ENCODE data around the gene BAHCC1. TPM values are rescaled to one million over a fixed set of nuclear protein-coding genes. Genes with fewer than 3 reads are reported as not detected.

BAHCC1 gene
- polyA plus RNA-seq, 1 donor from 2014 or later, result 14.2 TPM

DNA sequence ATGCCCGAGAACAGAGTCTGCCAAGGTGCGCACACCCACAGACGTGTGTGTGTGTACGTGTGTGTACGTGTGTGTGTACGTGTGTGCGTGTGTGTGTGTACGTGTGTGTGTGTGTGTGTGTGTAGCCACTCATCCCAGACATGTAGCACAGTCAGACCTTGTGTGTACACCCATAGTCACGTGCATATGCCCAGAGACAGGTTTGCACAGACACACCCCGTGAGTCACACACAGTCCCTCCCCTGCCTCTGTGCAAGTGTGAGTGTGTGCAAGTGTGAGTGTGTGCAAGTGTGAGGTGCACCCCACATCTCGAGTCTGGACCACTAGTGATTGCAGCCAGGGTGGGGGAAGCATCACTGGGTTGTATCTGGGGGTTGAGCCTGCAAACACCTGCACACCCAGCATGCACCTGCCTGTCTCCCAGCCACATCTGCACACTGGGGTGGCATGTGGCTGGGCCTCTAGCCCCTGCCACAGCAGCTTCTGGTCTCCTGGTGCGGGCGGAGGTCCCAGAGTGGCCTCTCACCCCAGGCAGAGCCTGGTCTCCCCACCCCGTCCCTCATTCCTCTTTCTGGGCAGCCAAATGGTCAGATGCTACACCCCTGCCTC is 23.6 kb downstream of the BAHCC1 start (continued):
- no peak for TF ChIP-seq RAD21 (conservative IDR thresholded peaks at IDR 0.05)

- no peak for TF ChIP-seq EZH2 (IDR thresholded peaks at IDR 0.05; ENCODE audit: borderline replicate concordance, insufficient read depth, low read length, poor library complexity, severe bottlenecking)
- no peak for TF ChIP-seq EP300 (conservative IDR thresholded peaks at IDR 0.05; ENCODE audit: poor library complexity, severe bottlenecking)
- no peak for TF ChIP-seq RAD21 (conservative IDR thresholded peaks at IDR 0.05)
- TF ChIP-seq REST (IDR thresholded peaks at IDR 0.05; ENCODE audit: borderline replicate concordance), result peak; percentile 57
- no peaks in the 10 kb centered on the region for H3K27me3 ChIP-seq (ENCODE audit: insufficient read depth, low read depth, low read length)
- H3K9me3 ChIP-seq (ENCODE audit: low read length), result no peaks in the 10 kb centered on the region
- no peaks in the 10 kb centered on the region for H3K9me2 ChIP-seq (ENCODE audit: insufficient read depth, low read length)
- H4K20me1 ChIP-seq (ENCODE audit: insufficient read depth), result no peaks in the 10 kb centered on the region
- no peaks in the 10 kb centered on the region for H3K36me3 ChIP-seq (ENCODE audit: insufficient read depth, low read length)
- no peaks in the 10 kb centered on the region for H3F3A ChIP-seq (ENCODE audit: insufficient read depth, low read length, poor library complexity, severe bottlenecking)
- H3K27ac ChIP-seq (ENCODE audit: low read length), result peak overlapping the region; percentile 68
- H3K4me3 ChIP-seq (ENCODE audit: low read length), result peak overlapping the region; percentile 21
- H3K9ac ChIP-seq (ENCODE audit: low read length), result peak overlapping the region; percentile 36
- H3K79me2 ChIP-seq (replicated peaks; ENCODE audit: insufficient read depth, low read length), result peaks cover 32% of the 10 kb centered on the region
- H2AFZ ChIP-seq (ENCODE audit: low read depth, low read length), result no peak overlapping the region
- no peak overlapping the region for H3K4me2 ChIP-seq (ENCODE audit: low read length)
Observed at GRCh38 chr17:81419319-81419885, 24.1 kb downstream of the BAHCC1 start.

DNA sequence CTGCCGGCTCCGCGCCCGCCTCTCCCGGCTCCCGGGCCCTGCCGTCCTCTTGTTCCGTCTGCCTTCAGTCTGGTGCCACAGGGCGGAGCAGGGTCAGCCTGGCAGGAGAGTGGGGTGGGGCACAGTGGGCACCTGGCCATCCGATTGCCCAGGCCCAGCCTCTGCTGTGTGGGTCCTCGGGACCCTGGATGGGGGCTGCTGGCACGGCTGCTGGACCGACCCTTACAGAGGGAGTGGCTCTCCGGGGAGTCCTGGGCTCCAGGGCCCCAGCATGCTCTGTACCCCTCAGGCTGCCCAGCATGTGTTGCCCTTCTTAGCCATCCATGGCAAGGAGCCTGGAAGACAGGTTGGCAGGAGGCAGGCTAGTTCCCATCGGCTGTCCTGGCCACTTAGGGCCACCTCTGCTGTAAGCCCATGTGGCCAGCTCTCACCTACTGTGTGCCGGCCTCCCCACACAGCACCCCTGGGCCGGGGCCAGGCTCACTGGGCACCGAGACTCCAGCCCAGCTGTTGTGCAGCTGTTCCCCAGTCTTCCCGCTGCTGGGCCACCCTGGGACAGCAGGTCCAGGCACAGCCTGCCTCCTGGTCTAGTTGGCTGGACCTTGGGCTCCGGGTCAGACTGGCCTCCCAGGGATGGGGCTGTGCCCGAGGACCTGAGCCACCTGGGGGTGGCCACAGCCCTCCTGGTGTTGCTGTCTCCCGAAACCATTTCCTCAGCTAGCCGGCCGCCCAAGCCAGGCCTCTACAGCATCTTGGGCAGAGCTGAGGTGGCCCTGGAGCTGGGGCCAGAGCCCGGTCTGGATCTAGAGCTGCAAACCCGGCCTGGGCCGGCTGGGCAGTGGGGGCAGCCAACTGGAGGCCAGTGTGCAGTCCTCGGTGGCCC is 24.9 kb downstream of the BAHCC1 start:
- H3K27me3 ChIP-seq (ENCODE audit: insufficient read depth, low read depth, low read length), result no peaks in the 10 kb centered on the region
- H3K9ac ChIP-seq (ENCODE audit: low read length), result peak overlapping the region; percentile 36
- H2AFZ ChIP-seq (ENCODE audit: low read depth, low read length), result no peak overlapping the region
- peaks cover 32% of the 10 kb centered on the region for H3K79me2 ChIP-seq (replicated peaks; ENCODE audit: insufficient read depth, low read length)
- peak overlapping the region; percentile 68 for H3K27ac ChIP-seq (ENCODE audit: low read length)
- no peaks in the 10 kb centered on the region for H3K9me3 ChIP-seq (ENCODE audit: low read length)
- H3K4me3 ChIP-seq (ENCODE audit: low read length), result no peak overlapping the region
- H3K4me2 ChIP-seq (ENCODE audit: low read length), result no peak overlapping the region
- H3F3A ChIP-seq (ENCODE audit: insufficient read depth, low read length, poor library complexity, severe bottlenecking), result no peaks in the 10 kb centered on the region
- H4K20me1 ChIP-seq (ENCODE audit: insufficient read depth), result no peaks in the 10 kb centered on the region
- H3K36me3 ChIP-seq (ENCODE audit: insufficient read depth, low read length), result no peaks in the 10 kb centered on the region
- no peaks in the 10 kb centered on the region for H3K9me2 ChIP-seq (ENCODE audit: insufficient read depth, low read length)
- no peak for TF ChIP-seq EP300 (conservative IDR thresholded peaks at IDR 0.05; ENCODE audit: poor library complexity, severe bottlenecking)
- TF ChIP-seq RAD21 (conservative IDR thresholded peaks at IDR 0.05), result no peak
- no peak for TF ChIP-seq TAF1 (IDR thresholded peaks at IDR 0.05; ENCODE audit: low read depth)
- TF ChIP-seq EZH2 (IDR thresholded peaks at IDR 0.05; ENCODE audit: borderline replicate concordance, insufficient read depth, low read length, poor library complexity, severe bottlenecking), result no peak
- TF ChIP-seq REST (IDR thresholded peaks at IDR 0.05; ENCODE audit: borderline replicate concordance), result no peak
- TF ChIP-seq, protein P1, sequence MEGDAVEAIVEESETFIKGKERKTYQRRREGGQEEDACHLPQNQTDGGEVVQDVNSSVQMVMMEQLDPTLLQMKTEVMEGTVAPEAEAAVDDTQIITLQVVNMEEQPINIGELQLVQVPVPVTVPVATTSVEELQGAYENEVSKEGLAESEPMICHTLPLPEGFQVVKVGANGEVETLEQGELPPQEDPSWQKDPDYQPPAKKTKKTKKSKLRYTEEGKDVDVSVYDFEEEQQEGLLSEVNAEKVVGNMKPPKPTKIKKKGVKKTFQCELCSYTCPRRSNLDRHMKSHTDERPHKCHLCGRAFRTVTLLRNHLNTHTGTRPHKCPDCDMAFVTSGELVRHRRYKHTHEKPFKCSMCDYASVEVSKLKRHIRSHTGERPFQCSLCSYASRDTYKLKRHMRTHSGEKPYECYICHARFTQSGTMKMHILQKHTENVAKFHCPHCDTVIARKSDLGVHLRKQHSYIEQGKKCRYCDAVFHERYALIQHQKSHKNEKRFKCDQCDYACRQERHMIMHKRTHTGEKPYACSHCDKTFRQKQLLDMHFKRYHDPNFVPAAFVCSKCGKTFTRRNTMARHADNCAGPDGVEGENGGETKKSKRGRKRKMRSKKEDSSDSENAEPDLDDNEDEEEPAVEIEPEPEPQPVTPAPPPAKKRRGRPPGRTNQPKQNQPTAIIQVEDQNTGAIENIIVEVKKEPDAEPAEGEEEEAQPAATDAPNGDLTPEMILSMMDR (IDR thresholded peaks at IDR 0.05; ENCODE audit: poor library complexity, severe bottlenecking), result no peak
- no peak for TF ChIP-seq POLR2AphosphoS5 (IDR thresholded peaks at IDR 0.05)
- no peak for TF ChIP-seq MXI1 (conservative IDR thresholded peaks at IDR 0.05; ENCODE audit: poor library complexity, severe bottlenecking)
- no peak for TF ChIP-seq SMC3 (conservative IDR thresholded peaks at IDR 0.05; ENCODE audit: poor library complexity)
